WERI-Rb-1 (cell line): ENCODE measurements around the gene KCTD10.

Experiments used
- DNase-seq: peaks from one replicate; pipeline ENCODE4 v3.0.0-alpha.2; 2020
- H3K27ac ChIP-seq: fragments of 250-450 bp; sonication (Bioruptor Pico); 2 replicates; pipeline ENCODE4 v1.5.1; 2020; ENCODE audit warnings: mild to moderate bottlenecking, moderate library complexity
- H3K27me3 ChIP-seq: fragments of 250-450 bp; sonication (Bioruptor Pico); 2 replicates; pipeline ENCODE4 v1.5.1; 2021; ENCODE audit warnings: mild to moderate bottlenecking, low read depth, moderate library complexity; ENCODE audit not compliant: insufficient read depth, severe bottlenecking
- H3K36me3 ChIP-seq: fragments of 250-450 bp; sonication (Bioruptor Pico); 2 replicates; pipeline ENCODE4 v1.5.1; 2020; ENCODE audit warnings: mild to moderate bottlenecking, moderate library complexity
- H3K4me3 ChIP-seq: 2 replicates; pipeline ENCODE4 v1.5.1; 2011; ENCODE audit warnings: low read depth, mild to moderate bottlenecking, control low read depth, low read length
- H3K9me3 ChIP-seq: fragments of 250-450 bp; sonication (Bioruptor Pico); 2 replicates; pipeline ENCODE4 v1.5.1; 2021; ENCODE audit warnings: mild to moderate bottlenecking, moderate library complexity; ENCODE audit not compliant: severe bottlenecking
- TF ChIP-seq, protein P1 (sequence below): IDR thresholded peaks from 2 replicates; pipeline ENCODE4 v1.5.1; 2011; ENCODE audit warnings: low read depth, mild to moderate bottlenecking, control low read depth, inconsistent platforms, low read length

The KCTD10 gene

DNA sequence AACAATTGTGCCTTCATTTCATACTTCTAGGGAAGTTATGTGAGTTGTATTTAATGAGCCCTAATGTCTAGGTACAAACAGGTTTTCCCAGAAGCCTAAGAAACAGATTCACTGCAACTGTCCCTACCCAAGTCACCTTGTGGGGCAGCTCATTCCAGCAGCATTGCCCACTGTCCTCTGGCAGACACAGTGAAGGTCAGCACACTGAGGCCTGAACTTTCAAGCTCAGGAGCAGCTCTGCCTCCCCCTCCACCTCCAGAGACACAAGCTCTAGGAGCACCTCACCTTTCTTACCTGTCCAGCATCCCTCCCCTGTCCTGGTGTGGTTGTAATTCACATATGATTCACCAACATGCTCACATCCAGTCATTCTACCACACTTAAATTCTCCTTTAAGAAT lies 16.0 kb upstream of the KCTD10 start:
- Histone ChIP-seq H3K4me3 (no peak overlapping the region), H3K9me3 (no peaks in the 10 kb centered on the region), H3K36me3 (peaks cover 41% of the 10 kb centered on the region), H3K27me3 (no peaks in the 10 kb centered on the region), H3K27ac (no peak overlapping the region)
- DNase-seq, result no peak
- TF ChIP-seq, protein P1, sequence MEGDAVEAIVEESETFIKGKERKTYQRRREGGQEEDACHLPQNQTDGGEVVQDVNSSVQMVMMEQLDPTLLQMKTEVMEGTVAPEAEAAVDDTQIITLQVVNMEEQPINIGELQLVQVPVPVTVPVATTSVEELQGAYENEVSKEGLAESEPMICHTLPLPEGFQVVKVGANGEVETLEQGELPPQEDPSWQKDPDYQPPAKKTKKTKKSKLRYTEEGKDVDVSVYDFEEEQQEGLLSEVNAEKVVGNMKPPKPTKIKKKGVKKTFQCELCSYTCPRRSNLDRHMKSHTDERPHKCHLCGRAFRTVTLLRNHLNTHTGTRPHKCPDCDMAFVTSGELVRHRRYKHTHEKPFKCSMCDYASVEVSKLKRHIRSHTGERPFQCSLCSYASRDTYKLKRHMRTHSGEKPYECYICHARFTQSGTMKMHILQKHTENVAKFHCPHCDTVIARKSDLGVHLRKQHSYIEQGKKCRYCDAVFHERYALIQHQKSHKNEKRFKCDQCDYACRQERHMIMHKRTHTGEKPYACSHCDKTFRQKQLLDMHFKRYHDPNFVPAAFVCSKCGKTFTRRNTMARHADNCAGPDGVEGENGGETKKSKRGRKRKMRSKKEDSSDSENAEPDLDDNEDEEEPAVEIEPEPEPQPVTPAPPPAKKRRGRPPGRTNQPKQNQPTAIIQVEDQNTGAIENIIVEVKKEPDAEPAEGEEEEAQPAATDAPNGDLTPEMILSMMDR, result no peak

DNA sequence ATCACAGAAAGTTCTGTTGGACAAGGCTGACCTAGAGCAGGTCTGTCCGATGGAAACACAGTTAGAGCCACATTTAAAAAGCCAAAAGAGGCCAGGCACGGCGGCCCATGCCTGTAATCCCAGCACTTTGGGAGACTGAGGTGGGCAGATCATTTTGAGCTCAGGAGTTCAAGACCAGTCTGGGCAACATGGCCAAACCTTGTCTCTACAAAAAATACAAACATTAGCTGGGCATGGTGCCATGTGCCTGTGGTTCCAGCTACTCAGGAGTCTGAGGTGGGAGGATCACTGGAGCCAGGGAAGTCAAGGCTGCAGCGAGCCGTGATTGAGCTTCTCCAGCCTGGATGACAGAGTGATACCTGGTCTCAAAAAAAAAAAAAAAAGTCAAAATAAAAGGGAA lies 15.3 kb upstream of the KCTD10 start:
- TF ChIP-seq, protein P1, result no peak
- H3K27ac ChIP-seq, result no peak overlapping the region
- peaks cover 46% of the 10 kb centered on the region for H3K36me3 ChIP-seq
- no peak overlapping the region for H3K4me3 ChIP-seq
- no peak for DNase-seq
- H3K9me3 ChIP-seq, result no peaks in the 10 kb centered on the region
- no peaks in the 10 kb centered on the region for H3K27me3 ChIP-seq

DNA sequence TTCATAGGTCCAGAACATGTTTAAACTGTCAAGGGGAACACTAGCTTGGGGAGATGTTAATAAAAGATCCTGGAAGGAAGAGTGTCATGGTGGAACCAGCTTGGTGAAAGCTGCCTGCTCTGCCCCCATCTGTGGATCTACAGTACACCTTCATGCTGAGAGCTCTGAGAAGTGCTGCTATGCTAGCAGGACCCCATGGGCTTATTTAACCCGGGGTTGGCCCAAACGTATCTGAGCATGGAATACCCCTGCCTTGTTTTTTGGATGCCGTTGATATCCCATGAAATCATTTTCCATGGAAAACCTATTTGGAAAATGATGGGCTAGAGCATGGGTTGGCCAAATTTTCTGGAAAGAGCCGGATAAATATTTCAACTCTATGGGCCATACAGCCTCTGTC lies 14.6 kb upstream of the KCTD10 start:
- no peak overlapping the region for H3K27ac ChIP-seq
- no peak for DNase-seq
- H3K27me3 ChIP-seq, result no peaks in the 10 kb centered on the region
- peaks cover 53% of the 10 kb centered on the region for H3K36me3 ChIP-seq
- no peak overlapping the region for H3K4me3 ChIP-seq
- TF ChIP-seq, protein P1, result no peak
- H3K9me3 ChIP-seq, result no peaks in the 10 kb centered on the region

DNA sequence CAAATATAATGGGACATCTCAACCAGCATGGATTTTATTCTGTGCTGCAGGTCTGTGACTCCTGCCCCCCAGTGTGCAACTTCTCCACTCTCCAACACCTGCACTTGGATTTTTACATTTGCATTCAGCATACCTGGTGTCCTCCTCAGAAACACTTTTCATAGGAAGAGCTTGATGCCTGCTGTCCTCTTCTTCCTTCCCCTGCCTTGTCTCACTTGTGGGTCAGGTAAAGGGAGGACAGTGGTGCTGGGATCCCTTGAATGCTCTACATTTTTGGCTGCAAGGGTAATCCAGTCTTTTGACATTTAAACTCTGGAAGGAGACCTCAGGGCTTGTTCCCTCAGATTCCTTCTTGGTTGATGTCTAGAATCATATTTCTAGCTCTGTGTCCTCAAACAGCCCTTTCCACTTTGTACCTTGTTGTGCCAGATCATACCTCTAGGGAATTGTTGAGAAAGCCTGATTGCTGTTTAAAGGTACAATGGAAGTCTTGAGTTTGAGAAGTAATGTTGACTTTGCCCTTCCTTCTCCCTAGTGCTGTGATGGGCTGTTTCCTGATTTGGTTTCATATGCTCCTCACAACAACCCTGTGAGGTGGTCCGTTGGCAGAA lies 13.0 kb upstream of the KCTD10 start:
- Histone ChIP-seq H3K9me3 (no peaks in the 10 kb centered on the region), H3K27me3 (no peaks in the 10 kb centered on the region), H3K27ac (no peak overlapping the region), H3K36me3 (peaks cover 67% of the 10 kb centered on the region), H3K4me3 (no peak overlapping the region)
- DNase-seq, result no peak
- TF ChIP-seq, protein P1, result no peak

DNA sequence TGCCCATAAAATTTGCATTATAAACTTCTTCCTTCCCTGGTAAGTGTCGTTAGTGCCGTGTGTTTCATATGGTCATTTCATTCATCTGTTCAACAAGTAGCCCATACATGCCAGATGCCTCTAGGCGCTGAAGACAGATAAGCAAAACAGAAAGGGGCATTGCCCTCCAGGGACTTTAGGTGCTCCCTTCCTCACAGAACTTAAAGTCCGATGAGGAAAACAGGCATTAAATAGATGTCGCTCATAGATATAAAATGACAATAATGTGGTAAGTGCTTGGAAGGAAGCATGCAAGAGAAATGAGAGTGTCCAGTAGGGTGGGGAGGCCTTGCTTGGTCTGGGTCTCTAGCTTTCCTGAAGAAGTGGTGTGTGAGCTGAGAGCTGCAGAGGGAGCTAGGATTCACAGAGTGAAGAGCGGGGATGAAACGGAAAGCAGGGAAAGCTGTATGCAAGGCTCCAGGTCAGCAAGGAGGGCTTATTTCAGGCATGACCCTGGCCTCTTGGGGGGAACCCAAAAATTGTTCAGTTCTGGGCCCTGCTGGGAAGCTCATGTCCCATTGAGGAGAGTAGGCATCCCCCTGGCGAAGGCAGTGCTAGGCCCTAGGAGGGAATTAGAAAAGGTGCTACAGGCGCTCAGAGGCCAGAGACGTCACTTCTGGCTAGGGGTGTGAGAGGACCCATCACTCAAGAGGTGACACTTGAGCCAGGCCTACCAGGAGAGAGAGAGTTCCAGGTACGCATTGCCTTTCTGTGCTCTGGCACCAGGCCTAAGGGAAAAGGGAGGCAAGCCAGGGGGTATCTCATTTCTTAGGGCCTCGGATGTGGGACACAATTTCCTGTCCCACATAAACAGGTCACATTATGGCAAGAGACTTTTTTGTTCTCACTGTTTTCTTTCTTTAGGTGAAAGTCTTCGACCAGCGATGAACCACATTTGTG lies 12.2 kb upstream of the KCTD10 start:
- TF ChIP-seq, protein P1, result no peak
- no peak for DNase-seq
- Histone ChIP-seq H3K27ac (no peak overlapping the region), H3K9me3 (no peaks in the 10 kb centered on the region), H3K27me3 (no peaks in the 10 kb centered on the region), H3K4me3 (no peak overlapping the region), H3K36me3 (peaks cover 71% of the 10 kb centered on the region)
